Measurements from ENCODE around the gene WSCD1. TPM values are rescaled to one million over a fixed set of nuclear protein-coding genes. Genes with fewer than 3 reads are reported as not detected.

The WSCD1 gene
- total and polyA plus RNA-seq, 8 donors = 2.9 to 6.7 (median 4.4) TPM

- no peaks in the 10 kb centered on the region for H3K36me3 ChIP-seq
- H3K27ac ChIP-seq = no peak overlapping the region
- no peak overlapping the region for H3K4me3 ChIP-seq
- ATAC-seq = no peak
- peak in 1 of 4 donors; percentile 8 for DNase-seq
- H3K9me3 ChIP-seq = no peaks in the 10 kb centered on the region
- intact Hi-C loops (cut with DNase I) = no loop called here
- no peak for TF ChIP-seq CTCF (IDR thresholded peaks at IDR 0.05)
- peaks cover 0 to 26% of the 10 kb centered on the region in 2 donors for H3K27me3 ChIP-seq
- H3K4me1 ChIP-seq = no peaks in the 10 kb centered on the region
Observed at GRCh38 chr17:6153375-6153774, 83.2 kb downstream of the WSCD1 start.

GRCh38 chr17:6157716-6158115 lies 87.5 kb downstream of the WSCD1 start:
- Histone ChIP-seq H3K27ac (no peak overlapping the region), H3K27me3 (peaks cover 0 to 25% of the 10 kb centered on the region in 2 donors), H3K9me3 (no peaks in the 10 kb centered on the region), H3K36me3 (no peaks in the 10 kb centered on the region), H3K4me1 (no peaks in the 10 kb centered on the region), H3K4me3 (no peak overlapping the region)
- no peak for TF ChIP-seq CTCF (IDR thresholded peaks at IDR 0.05)
- intact Hi-C loops (cut with DNase I) = no loop called here
- DNase-seq = no peak
- no peak for ATAC-seq

- intact Hi-C loops (cut with DNase I) = no loop called here
- DNase-seq (no peak), ATAC-seq (no peak)
- no peaks in the 10 kb centered on the region for H3K4me1 ChIP-seq
- no peak overlapping the region for H3K4me3 ChIP-seq
- peaks cover 0 to 17% of the 10 kb centered on the region in 2 donors for H3K27me3 ChIP-seq
- H3K36me3 ChIP-seq = no peaks in the 10 kb centered on the region
- H3K9me3 ChIP-seq = no peaks in the 10 kb centered on the region
- no peak for TF ChIP-seq CTCF (IDR thresholded peaks at IDR 0.05)
- H3K27ac ChIP-seq = no peak overlapping the region
Observed at GRCh38 chr17:6159541-6160231, 89.5 kb downstream of the WSCD1 start.

GRCh38 chr17:6160232-6160555 lies 90.0 kb downstream of the WSCD1 start:
- H3K36me3 ChIP-seq = no peaks in the 10 kb centered on the region
- H3K4me1 ChIP-seq = no peaks in the 10 kb centered on the region
- no peak for DNase-seq
- no peak for TF ChIP-seq CTCF (IDR thresholded peaks at IDR 0.05)
- no peak overlapping the region for H3K27ac ChIP-seq
- peaks cover 0 to 17% of the 10 kb centered on the region in 2 donors for H3K27me3 ChIP-seq
- no peak overlapping the region for H3K4me3 ChIP-seq
- no peak for ATAC-seq
- intact Hi-C loops (cut with DNase I) = no loop called here
- no peaks in the 10 kb centered on the region for H3K9me3 ChIP-seq

- ATAC-seq (no peak), DNase-seq (no peak)
- no peak overlapping the region for H3K27ac ChIP-seq
- H3K9me3 ChIP-seq = no peaks in the 10 kb centered on the region
- no peaks in the 10 kb centered on the region for H3K4me1 ChIP-seq
- no peak for TF ChIP-seq CTCF (IDR thresholded peaks at IDR 0.05)
- H3K36me3 ChIP-seq = no peaks in the 10 kb centered on the region
- H3K4me3 ChIP-seq = no peak overlapping the region
- intact Hi-C loops (cut with DNase I) = no loop called here
- peaks cover 0 to 17% of the 10 kb centered on the region in 2 donors for H3K27me3 ChIP-seq
Observed at GRCh38 chr17:6160911-6161855, 91.0 kb downstream of the WSCD1 start.
